ENCODE results near the gene HHAT.

- TF ChIP-seq, protein P1, sequence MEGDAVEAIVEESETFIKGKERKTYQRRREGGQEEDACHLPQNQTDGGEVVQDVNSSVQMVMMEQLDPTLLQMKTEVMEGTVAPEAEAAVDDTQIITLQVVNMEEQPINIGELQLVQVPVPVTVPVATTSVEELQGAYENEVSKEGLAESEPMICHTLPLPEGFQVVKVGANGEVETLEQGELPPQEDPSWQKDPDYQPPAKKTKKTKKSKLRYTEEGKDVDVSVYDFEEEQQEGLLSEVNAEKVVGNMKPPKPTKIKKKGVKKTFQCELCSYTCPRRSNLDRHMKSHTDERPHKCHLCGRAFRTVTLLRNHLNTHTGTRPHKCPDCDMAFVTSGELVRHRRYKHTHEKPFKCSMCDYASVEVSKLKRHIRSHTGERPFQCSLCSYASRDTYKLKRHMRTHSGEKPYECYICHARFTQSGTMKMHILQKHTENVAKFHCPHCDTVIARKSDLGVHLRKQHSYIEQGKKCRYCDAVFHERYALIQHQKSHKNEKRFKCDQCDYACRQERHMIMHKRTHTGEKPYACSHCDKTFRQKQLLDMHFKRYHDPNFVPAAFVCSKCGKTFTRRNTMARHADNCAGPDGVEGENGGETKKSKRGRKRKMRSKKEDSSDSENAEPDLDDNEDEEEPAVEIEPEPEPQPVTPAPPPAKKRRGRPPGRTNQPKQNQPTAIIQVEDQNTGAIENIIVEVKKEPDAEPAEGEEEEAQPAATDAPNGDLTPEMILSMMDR (IDR thresholded peaks at IDR 0.05; ENCODE audit: borderline replicate concordance, extremely low read depth, low read length, poor library complexity, severe bottlenecking) = no peak
- TF ChIP-seq EZH2 (IDR thresholded peaks at IDR 0.05; ENCODE audit: borderline replicate concordance, low read depth, low read length, severe bottlenecking) = no peak
Observed at GRCh38 chr1:210556475-210556874, 227.8 kb downstream of the HHAT start.
